ENCODE results near the gene BEND5. TPM values are rescaled to one million over a fixed set of nuclear protein-coding genes. Genes with fewer than 3 reads are reported as not detected.

BEND5 gene
- total RNA-seq, 4 donors from 2014 or later: 4.7 to 15.7 (median 5.5) TPM

DNA sequence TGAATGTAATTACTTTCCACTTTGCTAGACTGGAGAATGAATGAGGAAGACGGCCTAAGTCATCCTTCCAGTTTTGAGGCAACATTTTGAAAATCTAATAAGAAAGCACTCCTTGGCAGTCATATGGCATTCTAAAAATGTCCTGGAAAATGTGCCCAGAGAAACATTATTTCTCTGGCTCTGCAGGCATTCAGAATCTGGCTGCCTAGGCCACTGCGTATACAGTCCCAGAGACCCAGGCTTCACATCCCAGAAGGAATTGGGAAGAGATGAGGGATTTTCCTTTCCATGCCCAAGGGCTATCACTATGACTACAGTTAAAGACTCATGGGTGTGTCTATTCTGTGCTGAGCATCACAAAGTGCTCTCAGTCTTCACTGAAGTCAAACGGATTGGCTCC is 92.9 kb downstream of the BEND5 start:
- Histone ChIP-seq H3K4me1 (peaks cover 0 to 3% of the 10 kb centered on the region in 2 donors), H3K27me3 (no peaks in the 10 kb centered on the region), H3K4me3 (replicated peaks in 1 of 3) (no peak overlapping the region), H3K36me3 (no peaks in the 10 kb centered on the region), H3K9me3 (no peaks in the 10 kb centered on the region), H3K27ac (no peak overlapping the region)
- no peak for TF ChIP-seq POLR2A (IDR thresholded peaks at IDR 0.05)
- TF ChIP-seq, protein P1, sequence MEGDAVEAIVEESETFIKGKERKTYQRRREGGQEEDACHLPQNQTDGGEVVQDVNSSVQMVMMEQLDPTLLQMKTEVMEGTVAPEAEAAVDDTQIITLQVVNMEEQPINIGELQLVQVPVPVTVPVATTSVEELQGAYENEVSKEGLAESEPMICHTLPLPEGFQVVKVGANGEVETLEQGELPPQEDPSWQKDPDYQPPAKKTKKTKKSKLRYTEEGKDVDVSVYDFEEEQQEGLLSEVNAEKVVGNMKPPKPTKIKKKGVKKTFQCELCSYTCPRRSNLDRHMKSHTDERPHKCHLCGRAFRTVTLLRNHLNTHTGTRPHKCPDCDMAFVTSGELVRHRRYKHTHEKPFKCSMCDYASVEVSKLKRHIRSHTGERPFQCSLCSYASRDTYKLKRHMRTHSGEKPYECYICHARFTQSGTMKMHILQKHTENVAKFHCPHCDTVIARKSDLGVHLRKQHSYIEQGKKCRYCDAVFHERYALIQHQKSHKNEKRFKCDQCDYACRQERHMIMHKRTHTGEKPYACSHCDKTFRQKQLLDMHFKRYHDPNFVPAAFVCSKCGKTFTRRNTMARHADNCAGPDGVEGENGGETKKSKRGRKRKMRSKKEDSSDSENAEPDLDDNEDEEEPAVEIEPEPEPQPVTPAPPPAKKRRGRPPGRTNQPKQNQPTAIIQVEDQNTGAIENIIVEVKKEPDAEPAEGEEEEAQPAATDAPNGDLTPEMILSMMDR (IDR thresholded peaks at IDR 0.05): no peak
- intact Hi-C loops (cut with DNase I): no loop called here
- WGBS, 2 donors: 71 to 79% methylated on average over 3 of the region's 3 CpGs
- no peak for DNase-seq

DNA sequence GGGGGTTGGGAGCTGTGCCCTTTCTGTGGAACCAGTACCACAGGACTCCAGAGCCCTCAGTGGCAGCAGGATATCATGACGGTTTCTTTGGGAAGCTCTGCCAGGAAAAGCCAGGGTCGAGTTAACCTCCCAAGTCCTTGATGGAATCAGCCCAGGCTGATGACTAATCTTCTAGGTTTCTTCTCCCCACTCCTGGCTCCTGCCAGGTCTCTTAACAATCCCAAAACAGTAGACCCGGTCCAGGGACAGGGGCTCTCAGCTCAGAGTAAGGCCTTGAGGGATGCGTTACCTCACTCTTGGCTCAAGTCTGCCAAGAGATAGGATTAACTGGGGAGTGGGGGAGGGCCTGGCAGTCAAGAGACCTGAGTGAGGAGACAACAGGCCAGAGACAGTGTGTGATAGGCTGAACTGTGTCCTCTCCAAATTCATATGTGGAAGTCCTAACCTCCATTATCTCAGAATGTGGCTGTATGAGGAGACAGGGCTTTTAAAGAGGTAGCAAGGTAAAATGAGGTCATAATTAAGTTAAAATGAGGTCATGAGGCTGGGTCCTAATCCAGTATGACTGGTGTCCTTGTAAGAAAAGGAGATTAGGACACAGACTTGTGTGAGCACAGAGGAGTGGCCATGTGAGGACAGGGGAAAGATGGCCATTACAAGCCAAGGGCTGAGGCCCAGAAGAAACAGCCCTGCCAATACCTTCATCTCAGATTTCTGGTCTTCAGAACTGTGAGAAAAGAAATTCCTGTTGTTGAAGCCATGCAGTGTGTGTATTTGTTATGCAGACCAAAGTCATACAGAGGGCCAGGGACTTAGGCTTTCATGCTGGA is 95.0 kb downstream of the BEND5 start:
- H3K27ac ChIP-seq: no peak overlapping the region

DNA sequence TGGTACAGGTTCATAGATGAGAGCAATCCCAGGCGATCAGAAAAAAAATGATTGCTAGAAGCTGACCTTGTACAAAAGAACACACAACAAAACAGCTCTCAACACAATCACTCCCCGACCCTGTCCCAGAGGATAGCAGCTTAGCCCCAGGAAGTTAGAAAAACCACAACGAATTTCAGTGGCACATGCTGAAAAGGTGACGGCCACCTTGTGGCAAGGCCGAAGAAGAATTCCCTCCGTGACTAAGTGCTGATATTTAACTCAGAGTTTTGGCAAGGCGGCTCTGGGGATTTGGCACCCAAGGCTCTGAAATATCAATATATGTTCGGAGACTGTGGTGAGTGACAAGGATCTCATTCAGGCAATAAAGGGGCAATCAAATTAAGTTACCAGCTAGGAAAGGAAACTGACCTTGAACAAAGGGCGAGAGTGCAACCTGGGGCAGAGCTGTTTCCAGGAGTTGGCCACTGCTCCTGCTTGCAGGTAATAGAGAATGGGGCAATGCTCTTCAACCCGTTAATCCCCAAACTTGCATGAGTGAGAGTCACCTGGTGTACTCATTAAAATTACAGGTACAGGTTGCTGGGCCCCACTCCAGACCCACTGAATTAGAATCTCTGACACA is 96.2 kb downstream of the BEND5 start:
- H3K36me3 ChIP-seq: no peaks in the 10 kb centered on the region
- no peak overlapping the region for H3K27ac ChIP-seq
- intact Hi-C loops (cut with DNase I): no loop called here
- TF ChIP-seq POLR2A (IDR thresholded peaks at IDR 0.05): no peak
- TF ChIP-seq, protein P1 (IDR thresholded peaks at IDR 0.05): no peak
- H3K9me3 ChIP-seq: no peaks in the 10 kb centered on the region
- no peak overlapping the region for H3K4me3 ChIP-seq (replicated peaks in 1 of 3)
- 74 to 88% methylated on average over 10 of the region's 10 CpGs for WGBS, 2 donors
- DNase-seq: no peak
- H3K4me1 ChIP-seq: no peaks in the 10 kb centered on the region
- H3K27me3 ChIP-seq: no peaks in the 10 kb centered on the region

More for the DNA sequence above, 95.0 kb downstream of the BEND5 start:
- DNase-seq: no peak
- intact Hi-C loops (cut with DNase I): no loop called here
- 78 to 85% methylated on average over 4 of the region's 4 CpGs for whole genome bisulfite sequencing, 2 donors
- Histone ChIP-seq H3K27me3 (no peaks in the 10 kb centered on the region), H3K4me1 (no peaks in the 10 kb centered on the region), H3K36me3 (no peaks in the 10 kb centered on the region), H3K4me3 (replicated peaks in 1 of 3) (no peak overlapping the region), H3K9me3 (no peaks in the 10 kb centered on the region)
- no peak for TF ChIP-seq POLR2A (IDR thresholded peaks at IDR 0.05)
- TF ChIP-seq, protein P1 (IDR thresholded peaks at IDR 0.05): no peak

DNA sequence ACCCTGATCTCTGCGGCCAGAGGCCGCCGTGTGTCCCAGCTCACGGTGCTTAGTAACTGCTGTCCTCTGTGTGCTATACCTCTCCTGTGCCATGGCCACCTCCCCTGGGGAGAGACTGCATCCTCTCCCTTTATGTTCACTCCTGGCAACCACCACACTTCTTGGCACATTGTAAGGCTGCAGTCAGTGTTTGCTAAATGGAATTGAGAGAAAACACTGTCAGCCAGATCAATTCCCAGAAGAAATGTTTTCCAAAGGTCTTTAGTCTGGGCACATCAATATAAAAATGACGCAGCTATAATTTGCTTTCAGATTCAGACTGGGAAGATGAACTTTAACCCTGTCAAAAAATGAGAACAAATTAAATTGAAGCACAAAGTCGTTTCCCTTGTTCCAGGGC is 96.8 kb downstream of the BEND5 start:
- Histone ChIP-seq H3K36me3 (no peaks in the 10 kb centered on the region), H3K4me1 (no peaks in the 10 kb centered on the region), H3K27ac (no peak overlapping the region), H3K27me3 (no peaks in the 10 kb centered on the region), H3K4me3 (replicated peaks in 1 of 3) (no peak overlapping the region), H3K9me3 (no peaks in the 10 kb centered on the region)
- DNase-seq: no peak
- TF ChIP-seq POLR2A (IDR thresholded peaks at IDR 0.05): no peak
- TF ChIP-seq, protein P1 (IDR thresholded peaks at IDR 0.05): no peak
- intact Hi-C loops (cut with DNase I): loop anchor here (5.0 kb wide), 1 partner anchor 137 kb away; no protein-coding TSS in a partner anchor
- 80 to 89% methylated on average over 6 of the region's 6 CpGs for WGBS, 2 donors

All from thyroid gland (tissue), 4 donors.